ENCODE results near the gene TGFBR1. TPM values are rescaled to one million over a fixed set of nuclear protein-coding genes. Genes with fewer than 3 reads are reported as not detected.

The TGFBR1 gene
- total RNA-seq, 5 donors from 2014 or later (not counting 1 experiment from before 2014, with no cell fraction given): 22.3 to 36.9 (median 31.7) TPM

- Mint-ChIP-seq H3K27ac (peak overlapping the region; percentile 33 to 59), H3K4me3 (no peak overlapping the region), H3K4me1 (peaks cover 58 to 71% (median 60%) of the 10 kb centered on the region in 3 donors), H3K27me3 (no peaks in the 10 kb centered on the region), H3K36me3 (peaks cover 37% of the 10 kb centered on the region), H3K9me3 (no peaks in the 10 kb centered on the region)
- H3K36me3 ChIP-seq (ENCODE audit: control insufficient read depth in 2 of 2, extremely low read depth in 1 of 2, insufficient read depth in 1 of 2, low read length in 1 of 2): peaks cover 6 to 45% of the 10 kb centered on the region in 2 donors
- no peak for ATAC-seq (replicated peaks in 1 of 4)
- no peak overlapping the region for H3K27ac ChIP-seq (ENCODE audit: low read length)
- ChIA-PET CTCF (interaction anchor here (0.6 to 8.9 kb wide), 10 partner anchors 9 to 1507 kb away, joined by 3 to 108 read pairs (median 7); no protein-coding TSS in a partner anchor), POLR2A (interaction anchor here (0.6 to 1.0 kb wide), 3 partner anchors 15 to 125 kb away, joined by 3 to 11 read pairs (median 5); partner anchors contain the start of gene TGFBR1 (in 1 of the 2))
- WGBS (ENCODE audit: insufficient coverage): 67% methylated on average over 1 of the region's 8 CpGs
- H3K4me3 ChIP-seq (ENCODE audit: control insufficient read depth in 1 of 2, extremely low read depth in 1 of 2, low read length in 1 of 2): no peak overlapping the region
- peaks cover 23 to 33% of the 10 kb centered on the region in 2 experiments for H3K4me1 ChIP-seq (ENCODE audit: control insufficient read depth in 1 of 2, extremely low read depth in 1 of 2, insufficient read depth in 2 of 2, low read length in 2 of 2)
- H3K9me3 ChIP-seq: no peaks in the 10 kb centered on the region
- H3K27me3 ChIP-seq (replicated peaks in 1 of 2; ENCODE audit: control insufficient read depth in 2 of 2, extremely low read depth in 1 of 2, insufficient read depth in 2 of 2, low read length in 1 of 2): no peaks in the 10 kb centered on the region
- DNase-seq: no peak
These were observed 33.7 kb downstream of the TGFBR1 start for GRCh38 chr9:99138424-99139284.

GRCh38 chr9:99139868-99140267 lies 35.0 kb downstream of the TGFBR1 start:
- Histone ChIP-seq H3K27me3 (replicated peaks in 1 of 2; ENCODE audit: control insufficient read depth in 2 of 2, extremely low read depth in 1 of 2, insufficient read depth in 2 of 2, low read length in 1 of 2) (no peaks in the 10 kb centered on the region), H3K36me3 (ENCODE audit: control insufficient read depth in 2 of 2, extremely low read depth in 1 of 2, insufficient read depth in 1 of 2, low read length in 1 of 2) (peaks cover 6 to 57% of the 10 kb centered on the region in 2 donors), H3K4me1 (ENCODE audit: control insufficient read depth in 1 of 2, extremely low read depth in 1 of 2, insufficient read depth in 2 of 2, low read length in 2 of 2) (peaks cover 16 to 24% of the 10 kb centered on the region in 2 experiments), H3K4me3 (ENCODE audit: control insufficient read depth in 1 of 2, extremely low read depth in 1 of 2, low read length in 1 of 2) (no peak overlapping the region), H3K27ac (ENCODE audit: low read length) (no peak overlapping the region), H3K9me3 (no peaks in the 10 kb centered on the region)
- Mint-ChIP-seq H3K4me1 (peaks cover 50 to 62% (median 52%) of the 10 kb centered on the region in 3 donors), H3K36me3 (peaks cover 46% of the 10 kb centered on the region), H3K9me3 (no peaks in the 10 kb centered on the region), H3K27ac (peak overlapping the region in 1 of 2 donors; percentile 11), H3K27me3 (no peaks in the 10 kb centered on the region), H3K4me3 (no peak overlapping the region)
- no CpG with 5 or more reads among the region's 5 CpGs for WGBS (ENCODE audit: insufficient coverage)
- CTCF ChIA-PET: interaction anchor here (0.6 to 8.9 kb wide), 20 partner anchors 8 to 1049 kb away, joined by 3 to 108 read pairs (median 5); no protein-coding TSS in a partner anchor
- DNase-seq (no peak), ATAC-seq (replicated peaks in 1 of 4) (no peak)
- POLR2A ChIA-PET: interaction anchor here in 1 of 2 donors (0.6 kb wide), 2 partner anchors 29 to 128 kb away, joined by 4 to 5 read pairs; no protein-coding TSS in a partner anchor

GRCh38 chr9:99140685-99141314 lies 35.9 kb downstream of the TGFBR1 start:
- no peaks in the 10 kb centered on the region for H3K27me3 ChIP-seq (replicated peaks in 1 of 2; ENCODE audit: control insufficient read depth in 2 of 2, extremely low read depth in 1 of 2, insufficient read depth in 2 of 2, low read length in 1 of 2)
- H3K9me3 ChIP-seq: no peaks in the 10 kb centered on the region
- Mint-ChIP-seq H3K4me3 (no peak overlapping the region), H3K27me3 (no peaks in the 10 kb centered on the region), H3K27ac (peak overlapping the region; percentile 2 to 19), H3K4me1 (peaks cover 41 to 53% (median 43%) of the 10 kb centered on the region in 3 donors), H3K36me3 (peaks cover 55% of the 10 kb centered on the region), H3K9me3 (no peaks in the 10 kb centered on the region)
- CTCF ChIA-PET: interaction anchor here (0.6 to 8.9 kb wide), 32 partner anchors 9 to 1118 kb away, joined by 3 to 108 read pairs (median 5); no protein-coding TSS in a partner anchor
- ATAC-seq (replicated peaks in 1 of 4): peak; percentile 63 to 83 (median 78)
- peaks cover 9 to 16% of the 10 kb centered on the region in 2 experiments for H3K4me1 ChIP-seq (ENCODE audit: control insufficient read depth in 1 of 2, extremely low read depth in 1 of 2, insufficient read depth in 2 of 2, low read length in 2 of 2)
- H3K36me3 ChIP-seq (ENCODE audit: control insufficient read depth in 2 of 2, extremely low read depth in 1 of 2, insufficient read depth in 1 of 2, low read length in 1 of 2): peaks cover 9 to 66% of the 10 kb centered on the region in 2 donors
- H3K27ac ChIP-seq (ENCODE audit: low read length): peak overlapping the region; percentile 24
- POLR2A ChIA-PET: interaction anchor here in 1 of 2 donors (0.6 kb wide), 1 partner anchor 42 kb away, joined by 3 read pairs; no protein-coding TSS in a partner anchor
- DNase-seq: peak in 33 of 35 experiments; percentile 17 to 80 (median 44)
- no peak overlapping the region for H3K4me3 ChIP-seq (ENCODE audit: control insufficient read depth in 1 of 2, extremely low read depth in 1 of 2, low read length in 1 of 2)
- no CpG with 5 or more reads among the region's 2 CpGs for WGBS (ENCODE audit: insufficient coverage)

GRCh38 chr9:99141849-99142248 lies 36.9 kb downstream of the TGFBR1 start:
- H3K27me3 Mint-ChIP-seq: no peaks in the 10 kb centered on the region
- no peaks in the 10 kb centered on the region for H3K9me3 ChIP-seq
- ChIA-PET POLR2A (no interaction called here), CTCF (interaction anchor here (1.0 to 8.9 kb wide), 12 partner anchors 8 to 294 kb away, joined by 3 to 108 read pairs (median 8); no protein-coding TSS in a partner anchor)
- no peak overlapping the region for H3K27ac ChIP-seq (ENCODE audit: low read length)
- peak overlapping the region in 1 of 2 donors; percentile 59 for H3K27ac Mint-ChIP-seq
- H3K36me3 ChIP-seq (ENCODE audit: control insufficient read depth in 2 of 2, extremely low read depth in 1 of 2, insufficient read depth in 1 of 2, low read length in 1 of 2): peaks cover 11 to 76% of the 10 kb centered on the region in 2 donors
- peaks cover 64% of the 10 kb centered on the region for H3K36me3 Mint-ChIP-seq
- ATAC-seq (replicated peaks in 1 of 4) (no peak), DNase-seq (no peak)
- H3K4me1 Mint-ChIP-seq: peaks cover 33 to 47% (median 34%) of the 10 kb centered on the region in 3 donors
- H3K9me3 Mint-ChIP-seq: no peaks in the 10 kb centered on the region
- H3K4me3 ChIP-seq (ENCODE audit: control insufficient read depth in 1 of 2, extremely low read depth in 1 of 2, low read length in 1 of 2): no peak overlapping the region
- H3K4me3 Mint-ChIP-seq: no peak overlapping the region
- 100% methylated on average over 1 of the region's 5 CpGs for WGBS (ENCODE audit: insufficient coverage)
- peaks cover 5 to 10% of the 10 kb centered on the region in 2 experiments for H3K4me1 ChIP-seq (ENCODE audit: control insufficient read depth in 1 of 2, extremely low read depth in 1 of 2, insufficient read depth in 2 of 2, low read length in 2 of 2)
- no peaks in the 10 kb centered on the region for H3K27me3 ChIP-seq (replicated peaks in 1 of 2; ENCODE audit: control insufficient read depth in 2 of 2, extremely low read depth in 1 of 2, insufficient read depth in 2 of 2, low read length in 1 of 2)

- ATAC-seq (replicated peaks in 1 of 4) (no peak), DNase-seq (no peak)
- no peak overlapping the region for H3K27ac Mint-ChIP-seq
- H3K4me1 Mint-ChIP-seq: peaks cover 29 to 46% (median 30%) of the 10 kb centered on the region in 3 donors
- WGBS (ENCODE audit: insufficient coverage): no CpG with 5 or more reads among the region's 4 CpGs
- ChIA-PET POLR2A (no interaction called here), CTCF (interaction anchor here (1.0 to 8.9 kb wide), 8 partner anchors 8 to 294 kb away, joined by 3 to 108 read pairs (median 8); no protein-coding TSS in a partner anchor)
- peaks cover 5 to 6% of the 10 kb centered on the region in 2 experiments for H3K4me1 ChIP-seq (ENCODE audit: control insufficient read depth in 1 of 2, extremely low read depth in 1 of 2, insufficient read depth in 2 of 2, low read length in 2 of 2)
- peaks cover 66% of the 10 kb centered on the region for H3K36me3 Mint-ChIP-seq
- no peak overlapping the region for H3K4me3 ChIP-seq (ENCODE audit: control insufficient read depth in 1 of 2, extremely low read depth in 1 of 2, low read length in 1 of 2)
- no peak overlapping the region for H3K27ac ChIP-seq (ENCODE audit: low read length)
- H3K27me3 ChIP-seq (replicated peaks in 1 of 2; ENCODE audit: control insufficient read depth in 2 of 2, extremely low read depth in 1 of 2, insufficient read depth in 2 of 2, low read length in 1 of 2): no peaks in the 10 kb centered on the region
- H3K9me3 ChIP-seq: no peaks in the 10 kb centered on the region
- peaks cover 11 to 76% of the 10 kb centered on the region in 2 donors for H3K36me3 ChIP-seq (ENCODE audit: control insufficient read depth in 2 of 2, extremely low read depth in 1 of 2, insufficient read depth in 1 of 2, low read length in 1 of 2)
- H3K27me3 Mint-ChIP-seq: no peaks in the 10 kb centered on the region
- no peaks in the 10 kb centered on the region for H3K9me3 Mint-ChIP-seq
- H3K4me3 Mint-ChIP-seq: no peak overlapping the region
These were observed 37.4 kb downstream of the TGFBR1 start for GRCh38 chr9:99142275-99142674.

- Histone ChIP-seq H3K27me3 (replicated peaks in 1 of 2; ENCODE audit: control insufficient read depth in 2 of 2, extremely low read depth in 1 of 2, insufficient read depth in 2 of 2, low read length in 1 of 2) (no peaks in the 10 kb centered on the region), H3K27ac (ENCODE audit: low read length) (no peak overlapping the region), H3K4me3 (ENCODE audit: control insufficient read depth in 1 of 2, extremely low read depth in 1 of 2, low read length in 1 of 2) (no peak overlapping the region), H3K4me1 (ENCODE audit: control insufficient read depth in 1 of 2, extremely low read depth in 1 of 2, insufficient read depth in 2 of 2, low read length in 2 of 2) (peaks cover 2 to 4% of the 10 kb centered on the region in 2 experiments), H3K9me3 (no peaks in the 10 kb centered on the region), H3K36me3 (ENCODE audit: control insufficient read depth in 2 of 2, extremely low read depth in 1 of 2, insufficient read depth in 1 of 2, low read length in 1 of 2) (peaks cover 11 to 83% of the 10 kb centered on the region in 2 donors)
- ChIA-PET CTCF (interaction anchor here (1.5 to 8.9 kb wide), 4 partner anchors 144 to 295 kb away, joined by 4 to 108 read pairs (median 59); no protein-coding TSS in a partner anchor), POLR2A (no interaction called here)
- no peaks in the 10 kb centered on the region for H3K27me3 Mint-ChIP-seq
- H3K4me3 Mint-ChIP-seq: no peak overlapping the region
- H3K27ac Mint-ChIP-seq: peak overlapping the region in 1 of 2 donors; percentile 35
- H3K4me1 Mint-ChIP-seq: peaks cover 22 to 37% (median 23%) of the 10 kb centered on the region in 3 donors
- ATAC-seq (replicated peaks in 1 of 4) (no peak), DNase-seq (no peak)
- 94% methylated on average over 2 of the region's 3 CpGs for WGBS (ENCODE audit: insufficient coverage)
- peaks cover 70% of the 10 kb centered on the region for H3K36me3 Mint-ChIP-seq
- H3K9me3 Mint-ChIP-seq: no peaks in the 10 kb centered on the region
These were observed 38.7 kb downstream of the TGFBR1 start for GRCh38 chr9:99143655-99144054.
